ENCODE results near the gene TCP11L1.
A peak's percentile ranks its signal among the peaks of the same experiment; 100 is the strongest.
"Not testable (repeated sequence)": the region's sequence is repeated elsewhere in the genome, so short reads cannot be mapped to it uniquely, and the experiment has no call there.

The TCP11L1 gene

GRCh38 chr11:33064866-33065265 is 25.5 kb downstream of the TCP11L1 start:
- FAIRE-seq = no peak
- DNase-seq (ENCODE audit: insufficient read length, low spot score) = no peak

- DNase-seq (ENCODE audit: insufficient read length, low spot score) (peak; percentile 73), FAIRE-seq (no peak)
Measured at GRCh38 chr11:33065445-33066178, 26.2 kb downstream of the TCP11L1 start.

- no peak for FAIRE-seq
Measured at GRCh38 chr11:33067294-33067693, 27.9 kb downstream of the TCP11L1 start.

GRCh38 chr11:33068611-33069340 is 29.4 kb downstream of the TCP11L1 start:
- DNase-seq (ENCODE audit: insufficient read length, low spot score) (no peak), FAIRE-seq (no peak)

More at GRCh38 chr11:33067294-33067693, 27.9 kb downstream of the TCP11L1 start:
- DNase-seq (ENCODE audit: insufficient read length, low spot score) = no peak

- FAIRE-seq (peak; percentile 28), DNase-seq (ENCODE audit: insufficient read length, low spot score) (no peak)
Measured at GRCh38 chr11:33072465-33072864, 33.1 kb downstream of the TCP11L1 start.

DNA sequence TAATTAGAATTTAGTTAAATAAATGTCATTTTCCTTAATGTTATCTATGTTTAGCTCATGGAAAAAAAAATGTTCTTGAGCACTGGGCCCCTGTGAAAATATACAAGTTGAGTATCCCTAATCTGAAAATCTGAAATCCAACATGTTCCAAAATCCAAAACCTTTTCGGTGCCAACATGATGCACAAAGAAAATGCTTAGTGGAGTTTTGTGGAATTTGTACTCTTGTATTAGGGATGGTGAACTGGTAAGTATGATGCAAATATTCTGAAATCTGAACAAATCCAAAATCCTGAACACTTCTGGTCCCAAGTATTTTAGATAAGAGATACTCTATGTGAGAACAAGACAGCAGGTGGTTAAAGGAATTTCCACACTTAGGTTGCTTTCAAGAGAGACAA is 44.5 kb downstream of the TCP11L1 start:
- FAIRE-seq (no peak), DNase-seq (ENCODE audit: insufficient read length, low spot score) (no peak)

DNA sequence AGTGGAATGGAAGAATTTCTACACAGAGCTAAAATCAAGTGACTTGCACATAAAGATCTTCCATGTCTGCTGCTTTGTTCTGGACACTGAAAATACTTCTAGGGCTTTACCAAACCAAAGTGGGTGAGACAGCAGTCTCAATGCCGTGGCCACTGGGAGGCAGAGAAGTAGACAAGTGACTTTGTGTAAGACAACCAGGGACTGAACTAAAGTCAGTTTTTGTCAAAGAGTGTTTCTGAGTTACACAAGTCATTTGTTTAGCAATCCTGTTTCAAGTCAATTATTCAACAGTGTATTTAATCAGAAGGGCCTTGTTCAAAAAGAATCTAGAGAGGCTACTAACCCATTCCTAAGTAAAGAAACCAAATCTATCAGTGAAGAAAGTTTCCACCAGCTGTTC is 46.6 kb downstream of the TCP11L1 start:
- no peak for FAIRE-seq

GRCh38 chr11:33089776-33090175 is 50.4 kb downstream of the TCP11L1 start:
- DNase-seq (ENCODE audit: insufficient read length, low spot score) (no peak), FAIRE-seq (no peak)

More for the DNA sequence above, 46.6 kb downstream of the TCP11L1 start:
- no peak for DNase-seq (ENCODE audit: insufficient read length, low spot score)

DNA sequence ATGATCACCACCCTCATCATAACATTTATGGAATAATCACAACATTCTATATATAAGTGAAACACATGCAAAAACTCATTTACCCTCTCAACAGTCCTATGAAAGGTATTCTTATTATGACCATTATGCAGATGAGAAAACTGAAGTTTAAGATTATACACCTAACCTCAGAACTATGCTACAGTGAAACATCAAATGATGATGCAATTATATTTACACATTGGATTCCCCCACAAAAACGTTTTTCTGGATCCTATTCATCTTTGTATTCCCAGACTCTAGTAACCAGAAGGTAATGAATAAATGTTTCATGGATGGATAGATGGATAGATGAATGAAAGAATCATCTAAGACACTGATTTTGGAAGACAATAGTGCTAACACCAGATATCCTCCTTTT is 54.8 kb downstream of the TCP11L1 start:
- DNase-seq (ENCODE audit: insufficient read length, low spot score) (no peak), FAIRE-seq (no peak)

DNA sequence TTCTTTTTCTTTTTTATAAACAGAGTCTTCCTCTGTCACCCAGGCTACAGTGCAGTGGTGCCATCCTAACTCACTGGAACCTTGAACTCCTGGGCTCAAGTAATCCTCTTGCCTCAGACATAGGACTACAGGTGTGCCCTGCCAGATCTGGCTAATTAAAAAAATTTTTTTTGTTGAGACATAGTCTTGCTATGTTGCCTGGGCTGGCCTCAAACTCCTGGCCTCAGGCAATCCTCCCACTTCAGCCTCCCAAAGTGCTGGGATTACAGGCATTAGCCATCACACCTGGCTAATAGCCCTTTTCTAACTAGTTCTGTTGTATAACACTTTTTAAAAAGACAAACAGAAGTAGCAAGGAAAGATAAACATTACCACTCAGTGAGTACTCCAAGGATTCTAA is 64.5 kb downstream of the TCP11L1 start:
- FAIRE-seq (no peak), DNase-seq (ENCODE audit: insufficient read length, low spot score) (no peak)

DNA sequence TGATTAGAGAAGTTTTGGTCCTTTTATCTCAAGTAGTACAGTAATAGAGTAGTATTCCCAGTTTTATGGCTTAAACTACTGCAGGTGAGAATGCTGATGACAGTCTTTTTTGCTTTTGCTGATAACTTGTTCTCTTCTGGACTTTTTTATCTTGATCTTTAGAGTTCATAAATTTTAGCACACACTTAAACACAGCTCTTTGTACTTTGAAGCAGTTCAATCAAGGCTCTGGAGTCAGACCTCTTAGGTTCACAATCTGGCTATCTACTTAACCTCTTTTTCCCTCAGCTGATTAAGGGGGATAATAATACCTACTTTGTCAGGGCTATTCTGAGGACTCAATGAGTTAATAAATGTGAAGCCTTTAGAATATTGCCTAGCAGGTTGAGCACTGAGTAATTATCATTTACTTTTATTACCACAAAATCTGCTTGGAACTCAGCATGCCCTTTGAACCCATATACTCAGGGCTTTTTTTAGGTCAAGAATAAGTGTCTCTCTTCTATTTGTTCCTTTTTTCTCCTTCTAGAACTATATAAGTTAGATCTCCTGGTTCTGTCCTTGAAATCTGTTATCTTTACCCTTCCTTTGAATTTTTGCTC is 70.0 kb downstream of the TCP11L1 start:
- DNase-seq (ENCODE audit: insufficient read length, low spot score) = no peak
- no peak for FAIRE-seq

- DNase-seq (ENCODE audit: insufficient read length, low spot score) (no peak), FAIRE-seq (no peak)
Measured at GRCh38 chr11:33110083-33110482, 70.7 kb downstream of the TCP11L1 start.

GRCh38 chr11:33116535-33116934 is 77.2 kb downstream of the TCP11L1 start:
- DNase-seq (ENCODE audit: insufficient read length, low spot score) (no peak), FAIRE-seq (no peak)

GRCh38 chr11:33122696-33123095 is 83.3 kb downstream of the TCP11L1 start:
- not testable (repeated sequence) for DNase-seq (ENCODE audit: insufficient read length, low spot score); FAIRE-seq
